Nephron progenitor cell (in vitro differentiated cells): Measurements from ENCODE around the gene PCNX3.

ENCODE experiments used
- DNase-seq: peaks from one replicate; pipeline ENCODE4 v3.0.0; 2021
- H3K27ac Mint-ChIP-seq: 2 replicates; pipeline ENCODE4 v1.8.0; 2021; ENCODE audit warnings: mild to moderate bottlenecking, moderate library complexity, mixed read lengths
- H3K27me3 Mint-ChIP-seq: 2 replicates; pipeline ENCODE4 v1.8.0; 2021; ENCODE audit warnings: mild to moderate bottlenecking, low read depth, mixed read lengths; ENCODE audit not compliant: poor library complexity
- H3K36me3 Mint-ChIP-seq: 2 replicates; pipeline ENCODE4 v1.8.0; 2021; ENCODE audit warnings: low read depth, mixed read lengths
- H3K4me1 Mint-ChIP-seq: 2 replicates; pipeline ENCODE4 v1.8.0; 2021; ENCODE audit warnings: mixed read lengths
- H3K4me3 Mint-ChIP-seq: 2 replicates; pipeline ENCODE4 v1.8.0; 2021; ENCODE audit warnings: mild to moderate bottlenecking, moderate library complexity, mixed read lengths
- H3K9me3 Mint-ChIP-seq: 2 replicates; pipeline ENCODE4 v1.8.0; 2021; ENCODE audit warnings: mild to moderate bottlenecking, moderate library complexity, mixed read lengths
- CTCF ChIP-seq: fragments of 200-600 bp; sonication (generic); IDR thresholded peaks from 2 replicates; pipeline ENCODE4 v1.5.0; 2021; ENCODE audit warnings: antibody characterized with exemption

The PCNX3 gene

GRCh38 chr11:65630215-65630614 is 14.6 kb downstream of the PCNX3 start:
- Mint-ChIP-seq H3K4me1 (no peaks in the 10 kb centered on the region), H3K27me3 (no peaks in the 10 kb centered on the region), H3K27ac (no peak overlapping the region), H3K36me3 (peaks cover 4% of the 10 kb centered on the region), H3K9me3 (no peaks in the 10 kb centered on the region), H3K4me3 (no peak overlapping the region)
- no peak for DNase-seq
- no peak for TF ChIP-seq CTCF

- Mint-ChIP-seq H3K9me3 (no peaks in the 10 kb centered on the region), H3K4me3 (no peak overlapping the region), H3K27me3 (no peaks in the 10 kb centered on the region), H3K4me1 (peaks cover 14% of the 10 kb centered on the region), H3K36me3 (peaks cover 4% of the 10 kb centered on the region), H3K27ac (no peak overlapping the region)
- no peak for DNase-seq
- TF ChIP-seq CTCF, result no peak
Observed at GRCh38 chr11:65633390-65634108, 18.0 kb downstream of the PCNX3 start.

DNA sequence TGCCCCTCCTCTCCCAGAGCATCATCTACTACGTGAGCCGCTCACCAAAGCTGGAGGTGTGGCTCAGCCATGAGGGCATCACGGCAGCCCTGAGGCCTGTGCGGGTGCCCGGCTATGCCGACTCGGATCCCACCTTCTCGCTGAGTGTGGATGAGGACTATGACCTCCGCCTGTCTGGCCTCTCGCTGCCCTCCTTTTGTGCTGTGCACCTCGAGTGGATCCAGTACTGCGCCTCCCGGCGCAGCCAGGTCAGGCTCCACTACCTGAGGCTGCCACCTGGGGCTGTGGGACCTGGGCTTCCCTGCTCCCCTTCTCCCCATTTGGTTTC is 18.5 kb downstream of the PCNX3 start:
- DNase-seq, result no peak
- Mint-ChIP-seq H3K36me3 (peaks cover 4% of the 10 kb centered on the region), H3K9me3 (no peaks in the 10 kb centered on the region), H3K27me3 (no peaks in the 10 kb centered on the region), H3K4me3 (no peak overlapping the region), H3K27ac (no peak overlapping the region), H3K4me1 (peaks cover 20% of the 10 kb centered on the region)
- no peak for TF ChIP-seq CTCF

GRCh38 chr11:65634440-65634839 is 18.9 kb downstream of the PCNX3 start:
- H3K4me1 Mint-ChIP-seq, result peaks cover 20% of the 10 kb centered on the region
- no peak overlapping the region for H3K4me3 Mint-ChIP-seq
- TF ChIP-seq CTCF, result no peak
- no peak overlapping the region for H3K27ac Mint-ChIP-seq
- no peaks in the 10 kb centered on the region for H3K27me3 Mint-ChIP-seq
- DNase-seq, result no peak
- H3K36me3 Mint-ChIP-seq, result peaks cover 4% of the 10 kb centered on the region
- H3K9me3 Mint-ChIP-seq, result no peaks in the 10 kb centered on the region

DNA sequence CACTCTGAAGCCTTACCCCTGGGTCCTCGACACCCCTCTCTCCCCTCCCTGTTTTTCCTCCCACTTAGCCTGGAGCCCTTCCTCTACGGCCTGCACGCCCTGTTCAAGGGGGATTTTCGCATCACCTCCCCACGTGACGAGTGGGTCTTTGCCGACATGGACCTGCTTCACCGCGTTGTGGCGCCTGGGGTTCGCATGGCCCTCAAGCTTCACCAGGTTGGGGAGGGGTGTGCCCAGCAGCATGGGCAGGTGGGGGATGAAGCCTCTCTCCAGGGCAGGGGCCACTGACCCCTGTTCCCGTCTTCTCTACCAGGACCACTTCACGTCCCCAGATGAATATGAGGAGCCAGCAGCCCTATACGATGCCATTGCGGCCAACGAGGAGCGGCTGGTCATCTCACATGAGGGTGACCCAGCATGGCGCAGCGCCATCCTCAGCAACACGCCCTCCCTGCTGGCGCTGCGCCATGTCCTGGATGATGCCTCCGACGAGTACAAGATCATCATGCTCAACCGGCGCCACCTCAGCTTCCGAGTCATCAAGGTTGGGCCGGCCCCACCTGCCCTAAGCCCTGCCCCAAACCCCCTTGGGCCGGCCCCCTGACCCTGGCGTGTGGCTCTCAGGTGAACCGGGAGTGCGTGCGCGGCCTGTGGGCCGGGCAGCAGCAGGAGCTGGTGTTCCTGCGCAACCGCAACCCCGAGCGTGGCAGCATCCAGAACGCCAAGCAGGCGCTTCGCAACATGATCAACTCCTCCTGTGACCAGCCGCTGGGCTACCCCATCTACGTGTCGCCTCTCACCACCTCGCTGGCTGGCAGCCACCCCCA is 19.5 kb downstream of the PCNX3 start:
- no peaks in the 10 kb centered on the region for H3K9me3 Mint-ChIP-seq
- no peak for TF ChIP-seq CTCF
- H3K36me3 Mint-ChIP-seq, result peaks cover 4% of the 10 kb centered on the region
- no peaks in the 10 kb centered on the region for H3K27me3 Mint-ChIP-seq
- H3K27ac Mint-ChIP-seq, result no peak overlapping the region
- H3K4me1 Mint-ChIP-seq, result peaks cover 24% of the 10 kb centered on the region
- DNase-seq, result no peak
- no peak overlapping the region for H3K4me3 Mint-ChIP-seq
